G401 (cell line): ENCODE measurements around the gene KDM4C. TPM values are rescaled to one million over a fixed set of nuclear protein-coding genes. Genes with fewer than 3 reads are reported as not detected.
A peak's percentile ranks its signal among the peaks of the same experiment; 100 is the strongest.
"Not testable (repeated sequence)": the region's sequence is repeated elsewhere in the genome, so short reads cannot be mapped to it uniquely, and the experiment has no call there.

Experiments
- DNase-seq: peaks from one replicate; pipeline ENCODE4 v3.0.0-alpha.2; 2015; ENCODE audit warnings: low spot score
- in situ Hi-C: cut with HindIII; loops from 2 replicates; pipeline ENCODE4 v1.10.0; 2016; ENCODE audit warnings: low sequenced_read_pairs, mixed read lengths
- total RNA-seq: library from RNA; depleted of rRNA; stranded (reverse); fragments of >200 nt; shearing (Covaris generic); gene quantifications from 2 replicates; pipeline ENCODE4 v1.2.3, GENCODE V29; 2014

KDM4C gene
- total RNA-seq, 1 experiment from 2014 or later = 12.7 TPM

DNA sequence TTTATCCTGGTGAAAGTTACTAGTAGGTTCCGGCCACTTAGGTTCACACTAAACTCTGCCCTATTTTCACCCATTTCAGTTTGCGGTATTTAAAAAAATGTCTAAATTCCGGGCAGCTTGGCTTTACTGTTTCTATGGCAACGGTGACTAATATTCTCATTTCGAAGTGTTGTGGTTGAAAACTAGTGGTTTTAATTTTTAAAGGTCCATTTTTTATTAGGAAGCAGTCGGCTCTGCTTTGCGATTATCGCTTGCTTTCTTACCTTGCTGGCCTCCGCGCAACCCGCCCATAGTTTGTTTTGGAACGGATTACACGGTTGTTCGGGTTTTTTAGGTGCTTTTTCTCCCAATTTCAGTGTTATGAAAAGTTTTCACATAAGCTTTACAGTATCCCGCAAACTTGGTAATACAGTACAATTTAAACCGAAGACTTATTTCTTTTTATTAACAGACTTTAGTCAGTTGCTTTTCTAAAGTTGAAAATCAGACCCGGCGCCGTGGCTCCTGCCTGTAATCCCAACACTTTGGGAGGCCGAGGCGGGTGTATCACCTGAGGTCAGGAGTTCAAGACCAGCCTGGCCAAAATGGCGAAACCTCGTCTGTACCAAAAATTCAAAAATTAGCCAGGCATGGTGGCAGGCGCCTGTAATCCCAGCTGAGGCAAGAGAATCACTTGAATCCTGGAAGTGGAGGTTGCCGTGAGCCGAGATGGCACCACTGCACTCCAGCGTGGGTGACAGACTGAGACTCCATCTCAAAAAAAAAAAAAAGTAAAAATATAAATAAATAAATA, 1.6 kb downstream of the KDM4C start:
- DNase-seq = peak; percentile 48
- in situ Hi-C loops = no loop called here

DNA sequence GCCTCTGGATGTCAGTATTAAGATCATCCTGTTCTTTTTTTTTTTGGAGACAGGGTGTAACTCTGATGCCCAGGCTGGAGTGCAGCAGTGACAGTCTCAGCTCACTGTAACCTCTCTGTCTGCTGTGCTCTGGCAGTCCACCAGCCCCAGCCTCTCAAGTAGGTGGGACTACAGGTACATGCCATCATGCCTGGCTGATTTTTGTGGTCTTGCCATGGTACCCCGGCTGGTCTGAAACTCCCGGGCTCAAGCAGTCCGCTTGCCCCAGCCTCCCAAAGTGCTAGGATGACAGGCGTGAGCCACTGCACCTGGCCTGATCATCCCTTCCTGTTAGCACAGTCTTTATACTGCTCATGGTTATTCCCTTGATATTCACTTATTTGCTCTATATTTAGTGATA, 3.5 kb downstream of the KDM4C start:
- DNase-seq = no peak
- in situ Hi-C loops = no loop called here

DNA sequence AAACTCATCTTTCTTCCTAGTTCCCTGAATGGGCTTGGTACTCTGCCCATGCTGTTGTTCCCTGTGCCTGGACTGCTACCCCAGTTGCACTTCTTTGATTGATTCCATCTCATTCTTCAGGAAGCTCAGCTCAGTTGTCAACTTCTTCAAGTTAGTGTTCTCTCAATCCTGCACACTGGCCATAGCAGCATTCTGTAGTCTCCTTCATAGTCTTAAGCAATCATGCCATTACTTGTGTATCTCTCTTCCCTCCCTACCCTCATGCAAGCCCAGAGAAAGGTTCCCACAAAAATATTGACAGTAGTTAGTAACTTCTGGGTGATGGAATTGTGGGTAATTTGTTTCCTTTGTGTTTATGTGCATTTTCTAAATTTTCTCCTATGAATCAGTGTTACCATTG, 5.5 kb downstream of the KDM4C start:
- in situ Hi-C loops = no loop called here
- DNase-seq = no peak

DNA sequence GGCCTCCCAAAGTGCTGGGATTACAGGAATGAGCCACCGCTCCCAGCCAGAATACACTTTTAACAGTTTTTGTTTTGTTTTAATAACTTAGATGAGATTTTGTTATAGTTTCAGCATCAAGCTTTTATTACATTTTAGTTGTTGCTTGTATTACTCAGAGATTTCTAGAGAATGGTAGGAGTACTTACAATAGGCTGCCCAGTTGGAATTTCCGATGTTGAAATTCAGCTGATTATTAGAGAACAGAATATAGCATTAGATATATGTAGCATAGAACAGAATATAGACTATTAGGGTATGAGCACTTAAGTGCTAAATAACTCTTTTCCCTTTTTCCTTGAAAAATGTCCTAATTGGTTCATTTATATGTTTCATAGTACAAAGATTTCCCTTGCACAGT, 6.2 kb downstream of the KDM4C start:
- no peak for DNase-seq
- in situ Hi-C loops = no loop called here

DNA sequence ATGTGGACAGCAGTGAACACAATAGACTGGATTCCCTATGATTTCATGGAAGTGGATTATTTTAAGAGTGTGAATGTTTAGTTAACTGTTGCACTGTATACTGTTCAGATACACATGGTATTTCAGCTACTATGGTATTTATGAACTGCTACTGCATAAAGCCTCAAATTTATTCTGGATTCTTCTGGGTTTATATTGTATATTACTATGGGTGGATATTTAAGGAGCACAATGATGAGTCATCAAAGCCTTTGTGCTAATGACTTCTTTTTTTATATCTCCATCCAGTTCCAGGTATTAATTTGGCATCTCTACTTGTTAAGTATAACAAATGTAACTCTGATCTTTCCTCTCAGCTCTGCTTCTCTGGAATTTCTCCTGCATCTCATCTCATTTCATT, 6.8 kb downstream of the KDM4C start:
- no peak for DNase-seq
- in situ Hi-C loops = no loop called here

GRCh38 chr9:6764950-6765349, 7.2 kb downstream of the KDM4C start:
- in situ Hi-C loops = no loop called here
- DNase-seq = no peak

DNA sequence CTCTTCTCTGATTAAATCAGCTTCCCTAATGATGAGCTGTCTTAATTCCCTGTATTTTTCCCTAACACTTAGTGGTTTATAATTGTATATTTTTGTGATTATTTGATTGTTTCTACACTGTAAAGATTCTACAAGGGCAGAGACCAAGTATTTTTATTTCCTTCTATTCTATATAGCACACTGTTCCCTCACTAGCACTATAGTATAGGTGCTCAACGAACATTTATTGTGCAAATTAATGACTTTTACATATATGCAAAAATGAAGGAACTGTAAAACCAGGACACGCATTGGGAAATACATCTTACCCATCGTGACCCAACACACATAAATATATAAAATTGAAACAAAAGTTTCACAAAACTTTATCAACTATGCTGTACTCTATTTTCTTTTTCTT, 7.6 kb downstream of the KDM4C start:
- no peak for DNase-seq
- in situ Hi-C loops = no loop called here

- DNase-seq = no peak
- in situ Hi-C loops = no loop called here
These were observed 8.8 kb downstream of the KDM4C start for GRCh38 chr9:6766606-6767005.

DNA sequence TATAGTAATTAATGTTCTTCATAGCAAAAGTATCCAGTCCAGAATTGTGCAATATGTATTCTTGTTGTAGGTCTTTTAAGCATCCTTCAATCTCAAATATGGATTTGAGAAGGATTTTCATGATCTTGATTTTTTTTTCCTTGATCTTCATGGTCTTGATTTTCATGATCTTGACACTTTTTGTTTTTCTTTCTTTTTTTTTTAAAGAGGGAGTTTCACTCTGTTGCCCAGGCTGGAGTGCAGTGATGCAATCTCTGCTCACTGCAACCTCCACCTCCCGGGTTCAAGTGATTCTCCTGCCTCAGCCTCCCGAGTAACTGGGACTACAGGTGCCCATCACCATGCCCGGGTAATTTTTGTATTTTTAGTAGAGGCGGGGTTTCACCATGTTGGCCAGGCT, 10.8 kb downstream of the KDM4C start:
- in situ Hi-C loops, DNase-seq: not testable (repeated sequence)

DNA sequence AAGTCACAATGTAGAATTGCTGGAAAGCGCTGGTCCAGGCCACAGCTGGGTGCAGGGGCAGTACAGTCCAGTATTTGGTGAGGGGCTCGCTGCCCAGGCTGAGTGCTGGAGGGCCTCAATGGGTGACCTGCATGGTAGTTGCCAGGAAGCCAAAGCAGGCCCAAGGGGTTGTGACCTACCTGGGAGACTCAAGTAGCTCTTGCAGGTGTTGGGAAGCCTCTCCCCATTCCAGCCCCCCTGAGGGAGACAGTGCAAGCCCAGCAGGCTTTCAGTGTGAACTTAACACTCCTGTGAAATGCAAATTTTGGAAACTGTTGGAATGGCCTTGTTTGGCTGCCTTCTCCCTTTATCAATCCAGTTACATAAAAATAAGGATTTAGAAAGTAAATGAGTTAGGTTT, 13.9 kb downstream of the KDM4C start:
- DNase-seq = no peak
- in situ Hi-C loops = no loop called here

GRCh38 chr9:6777213-6777902, 19.6 kb downstream of the KDM4C start:
- DNase-seq = no peak
- in situ Hi-C loops = no loop called here

DNA sequence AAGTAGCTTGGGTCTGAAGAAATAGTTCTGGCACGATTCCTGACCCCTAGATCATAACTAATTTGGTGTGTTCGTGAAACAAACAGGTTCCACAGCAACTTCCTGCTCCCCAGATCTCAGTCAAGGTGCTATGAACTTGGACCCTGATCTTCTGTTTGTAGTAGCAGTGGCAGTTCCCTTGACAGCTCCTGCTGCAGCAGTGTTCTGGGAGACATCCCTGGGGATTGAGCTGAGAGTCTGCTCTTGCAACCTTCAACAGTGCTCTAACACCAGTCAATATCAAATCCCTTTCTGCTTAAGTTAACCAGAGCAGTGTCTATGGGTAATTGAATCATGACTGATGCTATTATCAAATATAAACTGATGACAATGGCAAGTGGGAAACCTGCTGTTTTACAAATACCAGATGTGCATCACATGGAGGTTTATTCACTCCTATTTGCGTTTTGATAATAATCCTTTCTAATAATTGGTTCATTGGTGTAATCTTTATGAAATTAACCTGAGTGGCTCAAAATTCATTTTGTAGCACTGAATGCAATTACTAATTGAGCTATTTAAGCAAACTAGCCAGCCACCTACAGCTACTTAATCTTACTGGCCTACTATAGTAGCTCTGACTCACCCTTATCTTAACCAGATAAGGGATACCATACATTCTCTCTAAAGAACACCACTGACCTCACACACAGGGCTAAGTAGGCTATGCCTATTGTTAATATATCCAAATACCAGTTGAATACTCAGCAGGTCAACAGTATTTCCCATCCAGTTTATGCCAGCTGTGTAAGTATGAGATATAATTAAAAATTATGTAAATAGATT, 21.9 kb downstream of the KDM4C start:
- in situ Hi-C loops = no loop called here
- DNase-seq = no peak

DNA sequence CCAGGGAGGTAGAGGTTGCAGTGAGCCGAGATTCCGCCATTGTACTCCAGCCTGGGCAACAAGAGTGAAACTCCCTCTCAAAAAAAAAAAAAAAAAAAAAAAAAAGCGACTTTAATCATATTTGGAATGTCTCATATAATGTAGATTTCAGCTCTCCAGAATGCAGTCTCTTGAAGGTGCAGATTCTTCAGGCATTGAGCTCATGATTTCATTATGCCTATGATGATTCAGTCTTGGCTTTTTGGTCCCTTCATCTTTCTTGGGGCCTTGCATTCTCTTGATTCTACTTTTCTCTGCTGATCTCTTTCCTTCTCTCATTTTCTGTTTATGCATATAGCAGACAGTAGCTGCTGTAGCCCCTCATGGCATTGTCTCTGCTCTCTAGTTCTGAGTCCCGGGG, 22.9 kb downstream of the KDM4C start:
- in situ Hi-C loops = no loop called here

GRCh38 chr9:6781476-6781875, 23.7 kb downstream of the KDM4C start:
- in situ Hi-C loops = no loop called here
- DNase-seq = no peak

More for the DNA sequence above, 22.9 kb downstream of the KDM4C start:
- no peak for DNase-seq

- in situ Hi-C loops = no loop called here
- no peak for DNase-seq
These were observed 24.6 kb downstream of the KDM4C start for GRCh38 chr9:6782345-6782744.

- in situ Hi-C loops = no loop called here
- no peak for DNase-seq
These were observed 25.2 kb downstream of the KDM4C start for GRCh38 chr9:6782981-6783380.

DNA sequence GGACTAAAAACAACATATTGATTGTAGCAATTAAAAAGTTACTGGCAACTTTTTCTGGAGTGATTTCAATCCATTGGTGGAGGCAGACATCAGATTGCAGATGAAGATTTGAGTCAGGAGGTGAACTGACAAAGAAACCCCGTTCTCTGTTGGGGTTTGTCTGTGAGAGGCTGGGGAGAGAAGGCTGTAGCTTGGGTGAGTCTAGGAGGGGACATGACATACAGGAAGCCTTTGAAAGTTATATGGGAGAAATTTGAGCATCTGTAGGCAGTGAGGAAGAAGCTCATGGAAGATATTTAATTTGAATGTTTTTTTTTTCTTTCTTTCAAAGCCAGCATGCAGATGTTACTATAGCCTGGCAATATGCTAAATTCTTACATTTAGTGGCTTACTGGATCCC, 26.0 kb downstream of the KDM4C start:
- DNase-seq = no peak
- in situ Hi-C loops = no loop called here

GRCh38 chr9:6785682-6786081, 27.9 kb downstream of the KDM4C start:
- in situ Hi-C loops = no loop called here

DNA sequence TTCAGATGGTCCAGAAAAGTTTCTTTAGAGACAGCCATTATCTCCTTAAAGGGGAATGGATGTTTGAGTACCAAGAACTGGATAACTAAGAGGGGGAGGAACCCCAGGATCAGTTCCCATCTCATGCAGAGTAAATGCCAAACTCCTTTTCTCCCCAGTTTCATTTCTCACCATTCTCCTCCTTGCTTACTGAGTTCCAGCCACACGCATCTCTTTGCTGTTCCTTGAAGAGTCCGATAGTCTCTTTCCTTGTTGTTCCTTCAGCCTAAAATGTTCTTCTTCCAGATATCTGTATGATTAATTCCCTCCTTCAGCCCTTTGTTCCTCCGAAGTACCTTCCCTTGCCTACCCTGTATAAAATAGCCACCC, 30.0 kb downstream of the KDM4C start:
- DNase-seq = no peak
- in situ Hi-C loops = no loop called here

More at GRCh38 chr9:6785682-6786081, 27.9 kb downstream of the KDM4C start:
- DNase-seq = no peak
